SK-N-SH treated with all-trans-retinoic acid at 6 μM for 48 hours (cell line): ENCODE results near the gene TMEM203.

Experiments used
- ATAC-seq: fragments of 200-7000 bp; cut with Tn5 transposase; 3 replicates; pipeline ENCODE4 v1.9.1; 2020; ENCODE audit warnings: mild to moderate bottlenecking, moderate library complexity
- ARNTL ChIP-seq: fragments of 450-650 bp; formaldehyde crosslinking; IDR thresholded peaks from 2 replicates; pipeline ENCODE4 v1.5.0; 2020; ENCODE audit warnings: low read depth, mild to moderate bottlenecking, moderate library complexity, borderline replicate concordance
- BACH2 ChIP-seq: fragments of 250-450 bp; sonication (Bioruptor Pico); IDR thresholded peaks from 2 replicates; pipeline ENCODE4 v1.9.0; 2021; ENCODE audit warnings: mild to moderate bottlenecking, borderline replicate concordance
- CREB5 ChIP-seq: fragments of 250-450 bp; sonication (Bioruptor Pico); IDR thresholded peaks from 2 replicates; pipeline ENCODE4 v1.5.1; 2020; ENCODE audit warnings: low read depth, mild to moderate bottlenecking, moderate library complexity
- CSRNP3 ChIP-seq: fragments of 250-450 bp; sonication (Bioruptor Pico); IDR thresholded peaks from 2 replicates; pipeline ENCODE4 v1.5.1; 2021; ENCODE audit warnings: mild to moderate bottlenecking, moderate library complexity
- GLIS3 ChIP-seq: fragments of 250-450 bp; sonication (Bioruptor Pico); IDR thresholded peaks from 2 replicates; pipeline ENCODE4 v1.5.0; 2020; ENCODE audit warnings: mild to moderate bottlenecking, moderate library complexity
- ISL1 ChIP-seq: fragments of 250-450 bp; sonication (Bioruptor Pico); IDR thresholded peaks from 2 replicates; pipeline ENCODE4 v2.1.2; 2022; ENCODE audit warnings: mild to moderate bottlenecking, moderate library complexity
- OSR1 ChIP-seq: fragments of 250-450 bp; sonication (Bioruptor Pico); IDR thresholded peaks from 2 replicates; pipeline ENCODE4 v1.8.0; 2022; ENCODE audit warnings: moderate library complexity, mild to moderate bottlenecking, inconsistent platforms
- PPARA ChIP-seq: fragments of 250-450 bp; sonication (Bioruptor Pico); IDR thresholded peaks from 2 replicates; pipeline ENCODE4 v1.5.0; 2020; ENCODE audit warnings: mild to moderate bottlenecking, borderline replicate concordance
- RARB ChIP-seq: fragments of 250-450 bp; sonication (Bioruptor Pico); IDR thresholded peaks from 2 replicates; pipeline ENCODE4 v1.8.0; 2021; ENCODE audit warnings: mild to moderate bottlenecking, moderate library complexity
- SNAI2 ChIP-seq: fragments of 250-450 bp; sonication (Bioruptor Pico); IDR thresholded peaks from 2 replicates; pipeline ENCODE4 v1.5.0; 2020; ENCODE audit warnings: mild to moderate bottlenecking, moderate library complexity
- TCF4 ChIP-seq: fragments of 250-450 bp; sonication (Bioruptor Pico); IDR thresholded peaks from 2 replicates; pipeline ENCODE4 v1.8.0; 2021; ENCODE audit warnings: mild to moderate bottlenecking, moderate library complexity, borderline replicate concordance
- ZC3H10 ChIP-seq: fragments of 250-450 bp; sonication (Bioruptor Pico); IDR thresholded peaks from 2 replicates; pipeline ENCODE4 v1.5.1; 2021; ENCODE audit warnings: mild to moderate bottlenecking, moderate library complexity
- ZFP3 ChIP-seq: fragments of 250-450 bp; sonication (Bioruptor Pico); IDR thresholded peaks from 2 replicates; pipeline ENCODE4 v1.5.0; 2020; ENCODE audit warnings: mild to moderate bottlenecking, moderate library complexity
- ZNF565 ChIP-seq: fragments of 450-650 bp; formaldehyde crosslinking; conservative IDR thresholded peaks from 2 replicates; pipeline ENCODE4 v1.5.0; 2020; ENCODE audit warnings: low read depth, mild to moderate bottlenecking, moderate library complexity
- ZNF70 ChIP-seq: fragments of 450-650 bp; formaldehyde crosslinking; IDR thresholded peaks from 2 replicates; pipeline ENCODE4 v1.5.0; 2020; ENCODE audit warnings: mild to moderate bottlenecking, moderate library complexity
- ZNF8 ChIP-seq: fragments of 450-650 bp; formaldehyde crosslinking; IDR thresholded peaks from 2 replicates; pipeline ENCODE4 v1.5.0; 2020; ENCODE audit warnings: mild to moderate bottlenecking, moderate library complexity
- TF ChIP-seq, protein P1 (sequence below): fragments of 250-450 bp; sonication (Bioruptor Pico); IDR thresholded peaks from 2 replicates; pipeline ENCODE4 v1.5.0; 2020; ENCODE audit warnings: mild to moderate bottlenecking, moderate library complexity
- TF ChIP-seq, protein P2 (sequence below): fragments of 250-450 bp; sonication (Bioruptor Pico); IDR thresholded peaks from 2 replicates; pipeline ENCODE4 v1.8.0; 2020; ENCODE audit warnings: mild to moderate bottlenecking, moderate library complexity, borderline replicate concordance

Gene TMEM203

GRCh38 chr9:137204731-137205125 lies 720 bp downstream of the TMEM203 start:
- no peak for TF ChIP-seq GLIS3 (CRISPR knock-in tag)
- TF ChIP-seq, protein P1, sequence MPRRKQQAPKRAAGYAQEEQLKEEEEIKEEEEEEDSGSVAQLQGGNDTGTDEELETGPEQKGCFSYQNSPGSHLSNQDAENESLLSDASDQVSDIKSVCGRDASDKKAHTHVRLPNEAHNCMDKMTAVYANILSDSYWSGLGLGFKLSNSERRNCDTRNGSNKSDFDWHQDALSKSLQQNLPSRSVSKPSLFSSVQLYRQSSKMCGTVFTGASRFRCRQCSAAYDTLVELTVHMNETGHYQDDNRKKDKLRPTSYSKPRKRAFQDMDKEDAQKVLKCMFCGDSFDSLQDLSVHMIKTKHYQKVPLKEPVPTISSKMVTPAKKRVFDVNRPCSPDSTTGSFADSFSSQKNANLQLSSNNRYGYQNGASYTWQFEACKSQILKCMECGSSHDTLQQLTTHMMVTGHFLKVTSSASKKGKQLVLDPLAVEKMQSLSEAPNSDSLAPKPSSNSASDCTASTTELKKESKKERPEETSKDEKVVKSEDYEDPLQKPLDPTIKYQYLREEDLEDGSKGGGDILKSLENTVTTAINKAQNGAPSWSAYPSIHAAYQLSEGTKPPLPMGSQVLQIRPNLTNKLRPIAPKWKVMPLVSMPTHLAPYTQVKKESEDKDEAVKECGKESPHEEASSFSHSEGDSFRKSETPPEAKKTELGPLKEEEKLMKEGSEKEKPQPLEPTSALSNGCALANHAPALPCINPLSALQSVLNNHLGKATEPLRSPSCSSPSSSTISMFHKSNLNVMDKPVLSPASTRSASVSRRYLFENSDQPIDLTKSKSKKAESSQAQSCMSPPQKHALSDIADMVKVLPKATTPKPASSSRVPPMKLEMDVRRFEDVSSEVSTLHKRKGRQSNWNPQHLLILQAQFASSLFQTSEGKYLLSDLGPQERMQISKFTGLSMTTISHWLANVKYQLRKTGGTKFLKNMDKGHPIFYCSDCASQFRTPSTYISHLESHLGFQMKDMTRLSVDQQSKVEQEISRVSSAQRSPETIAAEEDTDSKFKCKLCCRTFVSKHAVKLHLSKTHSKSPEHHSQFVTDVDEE (CRISPR knock-in tag): no peak
- TF ChIP-seq BACH2 (CRISPR knock-in tag): no peak
- TF ChIP-seq ZNF70 (CRISPR knock-in tag): no peak
- TF ChIP-seq ZNF565: no peak
- no peak for TF ChIP-seq OSR1 (CRISPR knock-in tag)
- TF ChIP-seq ZNF8 (CRISPR knock-in tag): no peak
- TF ChIP-seq, protein P2, sequence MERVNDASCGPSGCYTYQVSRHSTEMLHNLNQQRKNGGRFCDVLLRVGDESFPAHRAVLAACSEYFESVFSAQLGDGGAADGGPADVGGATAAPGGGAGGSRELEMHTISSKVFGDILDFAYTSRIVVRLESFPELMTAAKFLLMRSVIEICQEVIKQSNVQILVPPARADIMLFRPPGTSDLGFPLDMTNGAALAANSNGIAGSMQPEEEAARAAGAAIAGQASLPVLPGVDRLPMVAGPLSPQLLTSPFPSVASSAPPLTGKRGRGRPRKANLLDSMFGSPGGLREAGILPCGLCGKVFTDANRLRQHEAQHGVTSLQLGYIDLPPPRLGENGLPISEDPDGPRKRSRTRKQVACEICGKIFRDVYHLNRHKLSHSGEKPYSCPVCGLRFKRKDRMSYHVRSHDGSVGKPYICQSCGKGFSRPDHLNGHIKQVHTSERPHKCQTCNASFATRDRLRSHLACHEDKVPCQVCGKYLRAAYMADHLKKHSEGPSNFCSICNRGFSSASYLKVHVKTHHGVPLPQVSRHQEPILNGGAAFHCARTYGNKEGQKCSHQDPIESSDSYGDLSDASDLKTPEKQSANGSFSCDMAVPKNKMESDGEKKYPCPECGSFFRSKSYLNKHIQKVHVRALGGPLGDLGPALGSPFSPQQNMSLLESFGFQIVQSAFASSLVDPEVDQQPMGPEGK (CRISPR knock-in tag): no peak
- TF ChIP-seq TCF4: no peak
- no peak for ATAC-seq

GRCh38 chr9:137202966-137203365 lies 2.5 kb downstream of the TMEM203 start:
- ATAC-seq: no peak
- no peak for TF ChIP-seq ZNF565

DNA sequence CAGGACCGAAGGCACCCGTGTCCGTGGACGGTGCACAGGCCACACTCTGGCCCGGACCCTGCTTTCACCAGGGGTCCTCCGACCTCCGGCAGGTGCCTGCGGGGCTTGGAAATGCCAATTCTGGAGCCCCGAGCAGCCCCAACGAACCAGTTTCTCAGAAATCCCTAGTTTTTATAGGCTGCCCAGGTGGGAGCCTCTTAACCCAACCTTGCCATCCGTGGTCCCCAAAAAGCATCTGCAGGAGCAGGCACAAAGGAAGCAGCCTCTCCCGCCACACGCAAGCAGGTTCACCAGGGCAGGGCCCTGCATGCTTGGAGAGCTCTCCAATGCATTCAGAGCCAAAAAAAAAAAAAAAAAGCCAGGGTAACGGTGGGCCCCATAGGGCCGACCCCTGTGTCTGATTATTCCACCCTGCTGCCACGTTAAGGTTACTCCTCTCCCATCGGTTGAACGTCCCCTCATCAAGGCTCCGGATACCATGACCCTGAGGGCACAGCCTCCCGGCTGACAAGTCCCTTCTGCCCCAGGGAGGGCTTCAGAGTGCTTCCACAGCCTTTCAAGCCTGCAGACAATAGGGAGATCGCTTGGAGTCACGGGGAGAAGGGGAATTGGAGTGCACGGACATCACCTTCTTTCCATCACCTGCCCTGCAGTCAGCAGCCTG lies 4.1 kb downstream of the TMEM203 start:
- TF ChIP-seq ZFP3 (CRISPR knock-in tag): no peak
- TF ChIP-seq, all 23 proteins: peak for 0
- ATAC-seq: no peak; the same call in 2 of the 3 replicates

DNA sequence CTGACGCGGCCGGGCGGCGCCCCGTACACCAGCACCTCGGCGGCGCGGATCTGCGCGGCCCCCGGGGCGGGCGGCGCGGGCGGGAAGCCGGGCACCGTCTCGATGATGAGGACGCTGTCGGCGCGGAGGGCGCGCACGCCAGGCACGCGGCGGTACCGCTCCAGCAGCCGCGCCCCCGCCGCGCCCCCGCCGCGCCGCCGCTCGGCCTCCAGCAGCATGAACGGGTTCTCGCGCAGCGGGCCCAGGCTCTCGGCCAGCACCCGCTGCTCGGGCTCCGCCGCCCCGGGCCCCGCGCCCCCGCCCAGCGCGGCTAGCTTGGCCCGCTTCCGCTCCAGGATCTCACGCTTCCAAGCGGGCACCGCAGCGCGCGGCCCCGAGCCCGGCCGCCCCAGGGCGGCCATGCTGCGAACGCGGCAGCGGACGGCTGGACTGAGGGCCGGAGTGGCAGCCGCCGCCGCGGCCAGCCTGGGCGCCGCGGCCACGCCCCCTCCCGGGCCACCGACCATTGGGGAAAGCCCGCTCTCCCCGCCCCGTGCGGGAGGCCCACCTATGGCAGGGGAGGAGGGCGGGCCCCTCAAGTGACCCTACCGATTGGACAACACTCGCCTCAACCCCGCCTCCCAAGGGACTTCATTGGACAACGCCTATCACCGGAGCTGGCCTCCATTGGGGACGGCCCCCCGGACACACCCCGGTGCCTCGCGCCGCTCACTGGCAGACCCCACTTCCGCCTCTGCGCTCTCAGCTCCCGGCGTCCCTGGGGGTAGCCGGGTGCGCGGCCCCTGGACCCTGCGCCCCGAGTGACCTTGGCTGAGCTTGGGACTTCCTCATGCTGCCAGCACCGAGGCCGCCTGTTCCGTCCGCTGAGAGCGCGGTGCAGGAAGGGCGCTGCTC lies 4.9 kb downstream of the TMEM203 start, which contains the start of gene TPRN:
Gene TPRN (minus strand): TSS at position 431 of the 894 bp plus-strand sequence. CDS start 30 bp downstream, at position 401.
- peak; percentile 98 for ATAC-seq
- TF ChIP-seq CSRNP3 (CRISPR knock-in tag) (no peak), SNAI2 (CRISPR knock-in tag) (no peak), ZC3H10 (CRISPR knock-in tag) (no peak), ZFP3 (CRISPR knock-in tag) (no peak), ARNTL (no peak), TCF4 (no peak), RARB (CRISPR knock-in tag) (no peak), ISL1 (CRISPR knock-in tag) (no peak), PPARA (CRISPR knock-in tag) (no peak), CREB5 (CRISPR knock-in tag) (no peak)
- TF ChIP-seq, protein P2 (CRISPR knock-in tag): no peak
